ENCODE data around the gene AGO3.

GRCh38 chr1:36093226-36093625 is 162.3 kb downstream of the AGO3 start:
- TF ChIP-seq CTCF (IDR thresholded peaks at IDR 0.05): no peak
- TF ChIP-seq POLR2A (IDR thresholded peaks at IDR 0.05; ENCODE audit: low read depth): no peak
- TF ChIP-seq POLR2AphosphoS5 (IDR thresholded peaks at IDR 0.05): no peak
- no peak for TF ChIP-seq EP300 (IDR thresholded peaks at IDR 0.05)
